WTC11 (cell line): ENCODE data around the gene UBLCP1.

Experiments used
- FOXK1 ChIP-seq: sonication (generic); formaldehyde crosslinking; IDR thresholded peaks from 2 replicates; pipeline ENCODE4 v1.8.0; 2022; ENCODE audit warnings: mild to moderate bottlenecking, moderate library complexity, missing genetic modification reagents
- JUN ChIP-seq: sonication (generic); formaldehyde crosslinking; IDR thresholded peaks from 2 replicates; pipeline ENCODE4 v1.8.0; 2023; ENCODE audit warnings: mild to moderate bottlenecking, missing genetic modification reagents
- TF ChIP-seq, protein P1 (sequence below): fragments of 200-600 bp; IDR thresholded peaks from 2 replicates; pipeline ENCODE4 v1.8.0; 2022; ENCODE audit warnings: antibody characterized with exemption
- TF ChIP-seq, protein P2 (sequence below): sonication (generic); formaldehyde crosslinking; IDR thresholded peaks from 2 replicates; pipeline ENCODE4 v1.8.0; 2023; ENCODE audit warnings: missing genetic modification reagents
- TF ChIP-seq, protein P3 (sequence below): sonication (generic); formaldehyde crosslinking; conservative IDR thresholded peaks from 2 replicates; pipeline ENCODE4 v1.8.1; 2022; ENCODE audit warnings: mild to moderate bottlenecking, missing genetic modification reagents

DNA sequence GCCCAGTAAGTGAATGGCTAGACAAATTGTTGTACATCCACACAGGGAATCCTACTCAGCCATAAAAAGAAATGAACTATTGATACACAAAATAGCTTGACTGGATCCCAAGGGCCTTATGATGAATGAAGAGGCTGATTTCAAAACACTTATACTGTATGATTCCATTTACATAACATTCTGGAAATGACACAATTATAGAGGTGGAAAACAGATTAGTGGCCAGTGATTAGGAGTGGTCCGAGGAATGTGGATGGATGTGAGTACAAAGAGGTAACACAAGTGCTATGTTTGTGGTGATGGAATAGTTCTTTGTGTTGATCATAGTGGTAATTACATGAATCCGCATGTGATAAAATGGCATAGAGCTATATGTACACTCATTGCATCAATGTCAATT lies 4.7 kb upstream of the UBLCP1 start:
- TF ChIP-seq, protein P1, sequence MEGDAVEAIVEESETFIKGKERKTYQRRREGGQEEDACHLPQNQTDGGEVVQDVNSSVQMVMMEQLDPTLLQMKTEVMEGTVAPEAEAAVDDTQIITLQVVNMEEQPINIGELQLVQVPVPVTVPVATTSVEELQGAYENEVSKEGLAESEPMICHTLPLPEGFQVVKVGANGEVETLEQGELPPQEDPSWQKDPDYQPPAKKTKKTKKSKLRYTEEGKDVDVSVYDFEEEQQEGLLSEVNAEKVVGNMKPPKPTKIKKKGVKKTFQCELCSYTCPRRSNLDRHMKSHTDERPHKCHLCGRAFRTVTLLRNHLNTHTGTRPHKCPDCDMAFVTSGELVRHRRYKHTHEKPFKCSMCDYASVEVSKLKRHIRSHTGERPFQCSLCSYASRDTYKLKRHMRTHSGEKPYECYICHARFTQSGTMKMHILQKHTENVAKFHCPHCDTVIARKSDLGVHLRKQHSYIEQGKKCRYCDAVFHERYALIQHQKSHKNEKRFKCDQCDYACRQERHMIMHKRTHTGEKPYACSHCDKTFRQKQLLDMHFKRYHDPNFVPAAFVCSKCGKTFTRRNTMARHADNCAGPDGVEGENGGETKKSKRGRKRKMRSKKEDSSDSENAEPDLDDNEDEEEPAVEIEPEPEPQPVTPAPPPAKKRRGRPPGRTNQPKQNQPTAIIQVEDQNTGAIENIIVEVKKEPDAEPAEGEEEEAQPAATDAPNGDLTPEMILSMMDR = no peak
- TF ChIP-seq FOXK1 (CRISPR knock-in tag) = no peak
- TF ChIP-seq, protein P2, sequence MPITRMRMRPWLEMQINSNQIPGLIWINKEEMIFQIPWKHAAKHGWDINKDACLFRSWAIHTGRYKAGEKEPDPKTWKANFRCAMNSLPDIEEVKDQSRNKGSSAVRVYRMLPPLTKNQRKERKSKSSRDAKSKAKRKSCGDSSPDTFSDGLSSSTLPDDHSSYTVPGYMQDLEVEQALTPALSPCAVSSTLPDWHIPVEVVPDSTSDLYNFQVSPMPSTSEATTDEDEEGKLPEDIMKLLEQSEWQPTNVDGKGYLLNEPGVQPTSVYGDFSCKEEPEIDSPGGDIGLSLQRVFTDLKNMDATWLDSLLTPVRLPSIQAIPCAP (CRISPR knock-in tag) = no peak
- TF ChIP-seq, protein P3, sequence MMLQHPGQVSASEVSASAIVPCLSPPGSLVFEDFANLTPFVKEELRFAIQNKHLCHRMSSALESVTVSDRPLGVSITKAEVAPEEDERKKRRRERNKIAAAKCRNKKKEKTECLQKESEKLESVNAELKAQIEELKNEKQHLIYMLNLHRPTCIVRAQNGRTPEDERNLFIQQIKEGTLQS (CRISPR knock-in tag) = no peak
- no peak for TF ChIP-seq JUN
